ENCODE data around the gene WARS2.
"Not testable (repeated sequence)": the region's sequence is repeated elsewhere in the genome, so short reads cannot be mapped to it uniquely, and the experiment has no call there.

WARS2 gene

DNA sequence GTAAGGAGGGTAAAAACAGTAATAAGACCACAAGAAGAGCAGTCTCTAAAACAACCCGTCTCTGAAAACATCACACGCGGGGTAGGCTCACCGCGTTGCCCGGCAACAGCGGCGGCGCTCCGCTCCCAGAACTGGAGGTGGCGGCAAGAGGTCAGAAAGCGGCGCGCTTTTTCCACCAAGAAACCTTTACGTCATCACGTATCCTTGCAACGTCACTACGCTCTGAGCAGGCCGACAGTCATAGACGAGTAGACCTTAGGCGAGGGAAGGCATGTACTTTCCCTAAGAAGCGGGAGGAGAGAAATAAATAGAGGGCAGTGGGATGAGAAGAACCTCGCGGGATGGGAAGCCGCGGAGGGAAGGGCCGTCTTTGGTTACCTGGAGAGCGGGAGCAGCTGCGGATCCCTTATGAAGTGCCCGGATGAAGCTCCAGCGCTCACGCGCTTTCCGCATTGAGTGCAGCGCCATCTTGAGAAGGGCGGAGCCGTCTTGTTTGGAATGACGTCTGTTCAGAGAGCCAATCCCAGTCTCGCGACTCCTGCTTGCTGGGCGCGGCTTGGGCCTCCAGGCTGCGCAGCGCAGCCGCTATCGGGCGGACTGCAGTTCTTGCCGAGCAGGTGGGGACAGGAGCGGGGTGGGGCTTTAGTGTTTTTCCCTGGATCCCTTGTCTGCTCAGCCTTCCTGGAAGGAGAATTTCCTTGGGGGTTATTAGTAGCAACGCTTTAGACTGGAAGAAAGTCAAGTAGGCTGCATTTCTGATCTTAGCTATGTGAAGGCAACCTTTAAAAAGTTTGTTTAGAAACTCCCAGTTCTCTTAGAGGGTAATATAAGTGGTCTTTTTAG lies at the start of gene WARS2:
TSS of gene WARS2 (minus strand) at position 477 of the 843 bp plus-strand sequence. CDS start at position 468, 9 bp downstream.
- DNase-seq (ENCODE audit: low read depth in 2 of 2): peak; percentile 86 to 89

DNA sequence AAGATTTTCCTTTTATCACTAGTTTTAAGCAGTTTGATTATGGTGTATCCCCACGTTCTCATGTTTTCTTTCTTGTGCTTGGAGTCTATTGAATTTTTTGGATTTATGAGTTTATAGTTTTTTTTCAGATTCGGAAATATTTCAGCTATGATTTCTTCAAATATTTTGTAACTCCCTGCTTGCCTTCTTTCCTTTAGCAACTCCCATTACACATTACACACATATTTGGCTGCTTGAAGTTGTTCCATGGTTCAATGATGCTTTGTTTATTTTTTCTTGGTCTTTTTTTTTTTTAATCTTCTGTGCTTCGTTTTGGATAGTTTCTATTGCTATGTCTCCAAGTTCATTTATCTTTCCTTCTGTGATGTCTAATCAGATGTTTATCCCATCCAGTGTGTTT lies 48.5 kb upstream of the WARS2 start:
- no peak for DNase-seq (ENCODE audit: low read depth in 2 of 2)

DNA sequence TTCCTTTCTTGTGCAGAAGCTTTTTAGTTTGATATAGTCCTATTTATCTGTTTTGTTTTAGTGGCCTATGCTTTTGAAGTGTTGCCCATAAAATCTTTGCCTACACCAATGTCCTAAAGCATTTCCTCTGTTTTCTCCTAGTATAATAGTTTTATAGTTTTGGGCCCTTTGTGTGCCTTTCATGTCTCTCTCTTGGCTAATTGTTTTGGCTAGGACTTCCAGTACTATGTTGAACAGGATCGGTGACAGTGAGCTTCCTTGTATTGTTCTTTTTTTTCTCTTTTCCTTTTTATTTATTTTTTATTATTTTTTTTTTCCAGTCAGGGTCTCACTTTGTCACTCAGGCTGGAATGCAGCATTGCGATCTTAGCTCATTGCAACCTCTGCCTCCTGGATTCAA lies 47.0 kb upstream of the WARS2 start:
- DNase-seq (ENCODE audit: low read depth in 2 of 2): no peak

DNA sequence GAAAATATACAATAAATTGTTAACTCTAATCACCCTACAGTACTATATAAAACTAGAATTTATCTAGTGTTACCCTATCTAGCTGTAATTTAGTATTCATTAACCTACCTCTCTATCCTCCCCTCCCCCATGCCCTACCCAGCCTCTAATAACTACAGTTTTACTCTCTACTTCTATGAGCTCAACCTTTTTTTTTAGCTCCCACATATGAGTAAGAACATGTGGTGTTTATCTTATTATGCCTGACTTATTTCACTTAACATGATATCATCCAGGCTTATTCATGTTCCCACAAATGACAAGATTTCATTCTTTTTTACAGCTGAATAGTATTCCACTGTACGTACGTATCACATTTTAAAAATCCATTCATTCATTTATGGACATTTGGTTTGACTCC lies 46.0 kb upstream of the WARS2 start:
- DNase-seq (ENCODE audit: low read depth in 2 of 2): no peak

DNA sequence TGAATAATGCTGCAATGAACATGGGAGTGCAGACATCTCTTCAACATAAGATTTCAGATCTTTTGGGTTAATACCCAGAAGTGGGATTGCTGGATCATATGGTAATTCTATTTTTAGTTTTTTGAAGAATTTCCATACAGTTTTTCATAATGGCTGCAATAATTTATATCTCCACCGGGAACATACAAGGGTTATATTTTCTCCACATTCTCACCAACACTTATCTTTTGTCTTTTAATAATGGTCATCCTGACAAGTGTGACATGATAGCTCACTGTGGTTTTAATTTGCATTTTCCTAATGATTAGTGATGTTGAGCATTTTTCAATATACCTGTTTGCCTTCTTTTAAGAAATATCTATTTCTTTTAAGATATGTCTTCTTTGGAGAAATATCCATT lies 44.5 kb upstream of the WARS2 start:
- DNase-seq (ENCODE audit: low read depth in 2 of 2): no peak

DNA sequence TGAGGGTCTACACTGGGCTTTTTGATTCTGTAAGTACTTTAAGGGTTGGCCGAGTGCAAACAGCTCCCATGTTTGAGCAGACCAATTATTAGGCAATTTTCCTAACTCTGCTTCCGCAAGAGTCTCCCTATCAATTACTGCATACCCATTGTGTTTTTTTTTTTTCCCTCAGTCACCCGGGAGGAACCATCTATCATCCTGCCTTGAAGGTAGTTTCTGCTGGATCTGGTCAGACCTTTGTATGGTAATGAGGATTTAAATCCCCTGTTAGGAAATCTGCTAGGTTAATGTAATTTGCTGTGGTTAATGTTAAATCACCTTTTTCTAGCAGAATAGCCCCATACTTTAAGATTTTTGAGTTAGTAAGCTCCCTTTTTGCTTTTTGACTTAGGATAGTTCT lies 40.8 kb upstream of the WARS2 start:
- no peak for DNase-seq (ENCODE audit: low read depth in 2 of 2)

DNA sequence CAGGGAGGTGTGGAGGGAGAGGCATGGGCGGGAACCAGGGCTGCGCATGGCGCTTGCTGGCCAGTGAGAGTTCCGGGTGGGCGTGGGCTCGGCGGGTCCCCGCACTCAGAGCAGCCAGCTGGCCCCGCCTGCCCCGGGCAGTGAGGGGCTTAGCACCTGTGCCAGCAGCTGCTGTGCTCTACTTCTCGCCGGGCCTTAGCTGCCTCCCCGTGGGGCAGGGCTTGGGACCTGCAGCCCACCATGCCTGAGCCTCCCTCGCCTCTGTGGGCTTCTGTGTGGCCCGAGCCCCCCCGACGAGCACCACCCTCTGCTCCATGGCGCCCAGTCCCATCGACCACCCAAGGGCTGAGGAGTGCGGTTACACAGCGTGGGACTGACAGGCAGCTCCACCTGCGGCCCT lies 38.6 kb upstream of the WARS2 start:
- no peak for DNase-seq (ENCODE audit: low read depth in 2 of 2)

DNA sequence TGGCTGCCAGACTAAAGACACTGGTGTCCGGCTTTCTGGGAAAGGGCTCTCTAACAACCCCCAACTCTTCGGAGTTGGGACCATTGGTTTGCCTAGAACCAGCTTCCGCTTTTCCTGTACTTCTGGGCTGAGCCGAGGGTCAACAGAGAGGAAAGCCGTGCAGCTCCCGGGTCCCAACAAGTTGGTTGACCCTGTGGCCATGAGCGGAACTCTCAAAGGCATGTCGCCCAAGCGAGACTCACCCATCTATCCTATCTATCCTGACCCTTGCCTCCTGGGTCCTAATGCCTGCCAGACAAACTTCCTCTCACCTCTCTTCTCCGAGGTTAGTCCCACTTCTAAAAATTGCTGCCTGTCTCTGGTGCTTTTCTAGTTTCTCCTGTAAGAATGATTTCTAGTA lies 32.5 kb upstream of the WARS2 start:
- DNase-seq (ENCODE audit: low read depth in 2 of 2): not testable (repeated sequence)

DNA sequence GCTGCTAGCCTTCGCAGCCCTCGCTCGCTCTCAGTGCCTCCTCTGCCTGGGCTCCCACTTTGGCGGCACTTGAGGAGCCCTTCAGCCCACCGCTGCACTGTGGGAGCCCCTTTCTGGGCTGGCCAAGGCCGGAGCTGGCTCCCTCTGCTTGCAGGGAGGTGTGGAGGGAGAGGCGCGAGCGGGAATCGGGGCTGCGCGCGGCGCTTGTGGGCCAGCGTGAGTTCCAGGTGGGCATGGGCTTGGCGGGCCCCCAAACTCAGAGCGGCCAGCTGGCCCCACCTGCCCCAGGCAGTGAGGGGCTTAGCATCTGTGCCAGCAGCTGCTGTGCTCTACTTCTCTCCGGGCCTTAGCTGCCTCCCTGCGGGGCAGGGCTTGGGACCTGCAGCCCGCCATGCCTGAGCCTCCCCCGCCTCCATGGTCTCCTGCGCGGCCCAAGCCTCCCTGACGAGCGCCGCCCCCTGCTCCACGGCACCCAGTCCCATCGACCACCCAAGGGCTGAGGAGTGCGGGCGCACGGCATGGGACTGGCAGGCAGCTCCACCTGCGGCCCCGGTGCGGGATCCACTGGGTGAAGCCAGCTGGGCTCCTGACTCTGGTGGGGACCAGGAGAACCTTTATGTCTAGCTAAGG lies 31.0 kb upstream of the WARS2 start:
- DNase-seq (ENCODE audit: low read depth in 2 of 2): not testable (repeated sequence)

DNA sequence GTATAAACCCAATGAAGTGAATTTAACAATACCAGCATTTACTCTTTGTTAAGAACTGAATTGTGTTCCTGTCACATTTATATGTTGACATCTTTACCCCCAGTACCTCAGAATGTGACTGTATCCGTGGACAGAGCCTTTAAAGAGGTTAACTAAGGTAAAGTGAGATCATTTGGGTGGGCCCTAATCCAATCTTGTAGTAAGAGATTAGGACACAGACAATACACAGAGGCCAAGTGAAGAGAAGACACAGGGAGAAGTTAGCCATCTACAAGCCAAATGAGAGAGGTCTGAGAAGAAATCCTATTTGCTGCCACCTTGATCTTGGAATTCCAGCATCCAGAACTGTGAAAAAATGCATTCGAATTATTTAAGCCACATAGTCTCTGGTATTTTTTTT lies 22.9 kb upstream of the WARS2 start:
- no peak for DNase-seq (ENCODE audit: low read depth in 2 of 2)

DNA sequence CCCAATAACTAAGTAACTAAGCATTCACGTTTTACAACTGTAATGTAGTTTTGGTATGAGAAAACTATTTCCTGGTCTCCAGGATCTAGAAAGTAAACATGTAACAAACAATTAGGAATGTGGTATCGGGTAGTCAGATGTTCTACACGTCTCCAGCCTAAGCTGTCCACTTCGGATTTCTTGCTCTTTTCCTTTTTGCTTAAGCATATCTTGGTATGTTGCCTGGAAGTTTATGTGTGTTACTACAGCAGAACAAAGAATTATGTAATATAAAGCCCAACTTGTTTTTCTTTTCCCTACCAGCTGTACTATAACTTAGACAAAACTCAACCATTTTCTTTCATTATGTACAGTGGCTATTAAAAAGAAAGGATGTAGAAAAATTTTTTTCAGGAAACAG lies 20.4 kb upstream of the WARS2 start:
- no peak for DNase-seq (ENCODE audit: low read depth in 2 of 2)

DNA sequence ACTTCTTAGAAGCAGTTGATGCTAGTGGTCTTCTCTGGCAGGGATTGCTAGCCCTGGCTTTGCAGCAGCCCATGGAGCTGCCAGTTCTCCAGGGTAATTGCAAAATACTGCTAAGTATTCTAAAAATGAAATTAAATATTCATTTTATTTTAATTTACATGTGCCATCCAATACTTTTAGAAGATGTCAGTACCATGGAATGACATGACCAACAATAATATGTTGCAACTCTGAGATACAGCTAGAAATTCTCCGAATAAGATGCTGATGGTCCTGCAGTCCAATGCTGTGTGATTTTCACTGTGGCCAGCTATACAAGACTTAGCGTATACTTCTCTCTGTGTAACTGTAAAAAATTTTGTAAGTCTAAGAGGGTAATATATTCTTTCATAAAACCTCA lies 20.0 kb upstream of the WARS2 start:
- DNase-seq (ENCODE audit: low read depth in 2 of 2): no peak

DNA sequence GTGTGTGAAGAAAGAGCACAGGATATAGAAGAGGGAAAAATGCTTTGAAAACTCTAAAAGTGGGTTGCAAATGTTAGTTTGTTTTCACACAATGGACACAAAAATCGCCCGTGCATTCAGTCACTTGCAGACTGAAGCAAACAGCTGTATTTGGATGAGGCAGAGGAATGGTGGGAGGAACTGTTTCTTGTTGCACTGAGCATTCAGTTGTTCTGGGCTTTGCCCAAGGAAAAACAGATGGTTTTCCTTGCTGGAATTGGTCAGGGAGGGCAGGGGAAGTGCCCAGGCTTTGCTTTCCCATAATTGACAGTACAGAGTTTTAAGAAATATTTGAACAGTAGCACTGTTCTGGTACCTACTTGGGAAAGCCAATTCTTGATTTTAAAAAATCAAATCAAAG lies 19.5 kb upstream of the WARS2 start:
- no peak for DNase-seq (ENCODE audit: low read depth in 2 of 2)

DNA sequence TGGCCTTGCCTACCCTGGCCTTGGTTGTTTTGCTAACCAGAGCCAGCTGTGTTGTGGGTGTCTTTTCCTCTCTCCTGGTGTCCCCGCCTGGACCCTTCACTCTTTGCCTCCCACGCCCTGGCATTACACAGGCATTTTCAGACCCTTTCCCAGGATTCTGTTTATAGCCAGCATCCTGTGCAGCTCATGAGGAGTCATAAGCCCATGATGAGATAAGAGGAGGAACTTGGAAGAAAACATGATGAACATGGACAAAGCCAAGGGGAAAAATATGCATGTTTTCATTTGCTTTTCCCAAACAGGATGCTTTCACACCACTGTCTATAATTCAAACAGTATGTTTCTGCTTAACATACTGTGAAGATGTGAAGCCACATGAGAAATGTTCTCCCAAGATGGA lies 18.7 kb upstream of the WARS2 start:
- no peak for DNase-seq (ENCODE audit: low read depth in 2 of 2)

DNA sequence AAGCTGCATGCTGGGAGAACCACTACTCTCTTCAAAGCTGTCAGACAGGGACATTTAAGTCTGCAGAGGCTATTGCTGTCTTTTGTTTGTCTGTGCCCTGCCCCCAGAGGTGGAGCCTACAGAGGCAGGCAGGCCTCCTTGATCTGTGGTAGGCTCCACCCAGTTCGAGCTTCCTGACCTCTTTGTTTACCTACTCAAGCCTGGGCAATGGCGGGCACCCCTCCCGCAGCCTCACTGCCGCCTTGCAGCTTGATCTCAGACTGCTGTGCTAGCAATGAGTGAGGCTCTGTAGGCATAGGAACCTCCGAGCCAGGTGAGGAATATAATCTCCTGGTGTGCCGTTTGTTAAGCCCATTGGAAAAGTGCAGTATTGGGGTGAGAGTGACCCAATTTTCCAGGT lies 16.3 kb upstream of the WARS2 start:
- DNase-seq (ENCODE audit: low read depth in 2 of 2): not testable (repeated sequence)

DNA sequence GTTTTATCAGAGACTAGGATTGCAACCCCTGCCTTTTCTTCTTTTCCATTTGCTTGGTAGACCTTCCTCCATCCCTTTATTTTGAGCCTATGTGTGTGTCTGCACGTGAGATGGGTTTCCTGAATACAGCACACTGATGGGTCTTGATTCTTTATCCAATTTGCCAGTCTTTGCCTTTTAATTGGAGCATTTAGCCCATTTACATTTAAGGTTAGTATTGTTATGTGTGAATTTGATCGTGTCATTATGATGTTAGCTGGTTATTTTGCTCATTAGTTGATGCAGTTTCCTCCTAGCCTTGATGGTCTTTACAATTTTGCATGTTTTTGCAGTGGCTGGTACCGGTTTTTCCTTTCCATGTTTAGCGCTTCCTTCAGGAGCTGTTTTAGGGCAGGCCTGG lies 14.6 kb upstream of the WARS2 start:
- DNase-seq (ENCODE audit: low read depth in 2 of 2): not testable (repeated sequence)

DNA sequence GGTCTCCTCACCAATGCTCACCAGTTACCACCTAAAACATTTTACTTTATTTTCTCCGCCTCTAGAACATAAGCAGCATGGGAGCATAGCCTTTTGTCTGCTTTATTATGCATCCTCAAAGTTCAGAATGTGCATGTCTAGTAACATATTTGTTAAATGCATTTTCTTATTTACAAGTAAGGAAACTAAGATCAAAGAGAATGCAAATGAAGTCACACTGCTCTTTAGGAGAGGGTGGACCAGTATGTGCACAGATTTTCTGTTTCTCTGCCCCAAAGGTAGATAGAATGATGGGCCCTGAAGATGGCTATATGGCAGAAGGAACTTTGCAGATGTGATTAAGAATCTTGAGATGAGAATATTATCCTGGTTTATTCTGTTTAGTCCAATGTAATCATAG lies 9.7 kb upstream of the WARS2 start:
- DNase-seq (ENCODE audit: low read depth in 2 of 2): no peak

DNA sequence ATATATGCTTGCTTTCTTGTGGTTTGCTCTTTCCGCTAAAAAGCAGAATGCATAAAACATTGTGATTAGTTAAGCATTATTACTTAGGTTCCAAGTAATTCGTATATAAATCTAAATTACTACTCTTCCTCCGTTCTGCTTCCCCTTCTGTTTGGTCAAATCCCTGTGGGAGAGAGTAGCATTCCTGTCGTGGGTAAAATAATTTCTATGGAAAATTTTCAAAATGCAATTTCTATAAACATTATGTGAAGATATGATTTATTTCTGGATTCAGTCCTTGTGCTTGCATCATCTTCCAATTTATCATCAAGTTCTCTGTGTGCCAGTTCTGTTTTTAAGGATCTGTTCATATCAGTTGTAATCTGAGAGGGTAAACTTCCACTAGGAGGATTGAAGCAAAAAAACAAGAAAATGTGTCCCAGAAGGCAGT lies 7.2 kb upstream of the WARS2 start:
- DNase-seq (ENCODE audit: low read depth in 2 of 2): no peak

DNA sequence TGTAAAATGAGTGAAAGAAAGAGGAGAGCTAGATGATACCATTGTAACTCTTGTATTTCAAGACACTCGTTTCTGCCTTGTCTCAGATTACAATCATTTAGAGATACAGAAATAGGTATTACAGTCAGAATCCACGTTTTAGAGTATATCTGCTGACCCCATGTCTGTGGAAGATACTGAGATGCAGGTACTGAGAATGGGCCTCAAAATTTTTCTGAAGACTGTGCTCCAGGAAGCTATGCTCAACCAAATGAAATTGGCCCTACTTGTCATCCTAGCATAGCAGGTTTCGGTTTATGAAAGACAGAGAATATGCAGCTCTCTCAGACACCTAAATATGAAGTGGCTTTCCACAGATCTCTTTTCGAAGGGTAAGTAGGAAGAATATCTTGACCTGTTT lies 6.0 kb upstream of the WARS2 start:
- DNase-seq (ENCODE audit: low read depth in 2 of 2): no peak

DNA sequence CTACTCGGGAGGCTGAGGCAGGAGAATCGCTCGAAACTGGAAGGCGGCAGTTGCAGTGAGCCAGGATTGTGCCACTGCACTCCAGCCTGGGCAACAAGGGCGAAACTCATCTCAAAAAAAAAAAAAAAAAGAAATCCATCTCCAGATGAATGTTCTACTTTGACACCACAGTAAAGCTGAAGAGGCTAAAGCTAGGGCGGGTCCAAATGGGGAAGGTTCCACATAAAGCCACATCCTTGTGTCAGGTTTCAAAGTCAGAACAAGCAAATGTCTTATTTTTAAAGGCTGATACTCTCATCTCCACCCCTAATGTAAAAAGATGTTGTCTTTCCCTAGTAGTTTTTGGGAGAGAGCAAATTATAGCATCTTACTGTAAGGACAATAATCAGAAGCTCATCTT lies 4.4 kb upstream of the WARS2 start:
- no peak for DNase-seq (ENCODE audit: low read depth in 2 of 2)

DNA sequence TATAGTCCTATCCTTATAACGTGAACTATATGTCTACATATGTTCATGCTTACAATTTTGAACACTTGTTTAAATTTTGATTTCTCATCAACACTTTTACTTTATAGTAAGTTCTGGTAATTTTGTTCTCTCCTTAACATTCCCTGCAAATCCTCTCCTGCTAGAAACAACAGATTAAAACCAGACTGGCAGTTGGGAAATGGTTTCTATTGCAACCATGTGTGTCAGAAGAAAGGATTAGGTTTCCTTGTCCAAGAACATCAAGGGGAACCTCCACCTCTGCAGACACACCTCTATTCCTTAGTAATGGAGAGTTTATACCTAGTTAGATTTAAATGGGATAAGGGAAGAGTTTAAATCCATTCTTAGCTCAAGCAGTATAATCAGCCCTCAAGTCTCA lies 3.3 kb upstream of the WARS2 start:
- no peak for DNase-seq (ENCODE audit: low read depth in 2 of 2)

DNA sequence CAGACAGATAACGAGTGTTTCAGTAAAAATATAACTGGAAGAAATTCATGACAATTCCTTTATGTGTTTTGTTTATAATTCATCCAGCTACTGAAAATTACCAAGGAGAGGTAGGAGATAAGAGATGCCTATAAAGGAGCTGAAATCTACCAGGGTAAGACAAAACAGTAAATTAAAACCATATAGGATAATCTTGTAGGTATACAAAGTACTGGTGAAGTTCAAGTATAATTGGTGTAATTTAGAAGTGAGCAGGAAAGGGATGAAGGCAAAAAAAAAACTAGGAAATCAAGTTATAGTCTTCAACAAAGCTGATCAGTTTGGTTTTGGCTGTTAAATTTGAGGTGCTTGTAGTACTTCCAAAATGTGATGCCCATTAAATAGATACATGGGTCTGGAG lies 1.2 kb upstream of the WARS2 start:
- no peak for DNase-seq (ENCODE audit: low read depth in 2 of 2)

DNA sequence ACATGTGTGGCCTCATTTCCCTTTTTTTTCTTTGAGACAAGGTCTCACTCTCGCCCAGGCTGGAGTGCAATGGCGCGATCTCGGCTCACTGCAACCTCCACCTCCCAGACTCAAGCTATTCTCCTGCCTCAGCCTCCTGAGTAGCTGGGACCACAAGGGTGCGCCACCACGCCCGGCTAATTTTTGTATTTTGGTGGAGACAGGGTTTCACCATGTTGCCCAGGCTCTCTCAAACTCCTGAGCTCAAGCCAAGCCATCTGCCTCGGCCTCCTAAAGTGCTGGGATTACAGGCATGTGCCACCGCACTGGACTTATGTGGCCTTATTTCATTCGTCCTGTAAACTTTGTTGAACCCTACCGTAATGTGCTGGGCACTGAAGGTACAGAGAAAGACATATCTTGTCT lies 569 bp upstream of the WARS2 start:
- peak; percentile 2 to 3 for DNase-seq (ENCODE audit: low read depth in 2 of 2)

DNA sequence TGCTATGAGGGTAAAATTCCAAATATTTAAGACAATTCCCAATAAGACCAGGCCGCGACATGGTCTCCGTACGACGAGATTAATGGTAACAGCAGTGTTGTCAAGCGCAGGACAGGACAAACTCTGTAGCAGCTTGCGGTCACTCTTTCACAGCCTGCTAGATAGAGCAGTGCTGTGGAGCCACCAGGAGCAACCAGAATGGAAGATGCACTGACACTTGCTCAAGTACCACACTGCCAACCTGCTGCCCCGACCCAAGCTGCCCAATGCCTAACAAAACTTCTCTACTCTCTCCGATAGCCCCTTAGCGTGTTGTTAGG lies 636 bp downstream of the WARS2 start:
- DNase-seq (ENCODE audit: low read depth in 2 of 2): no peak
